ENCODE results near the gene CCDC92B. TPM values are rescaled to one million over a fixed set of nuclear protein-coding genes. Genes with fewer than 3 reads are reported as not detected.

CCDC92B gene
- total RNA-seq, 4 donors from 2014 or later, result 0.30 TPM; not detected in 3

DNA sequence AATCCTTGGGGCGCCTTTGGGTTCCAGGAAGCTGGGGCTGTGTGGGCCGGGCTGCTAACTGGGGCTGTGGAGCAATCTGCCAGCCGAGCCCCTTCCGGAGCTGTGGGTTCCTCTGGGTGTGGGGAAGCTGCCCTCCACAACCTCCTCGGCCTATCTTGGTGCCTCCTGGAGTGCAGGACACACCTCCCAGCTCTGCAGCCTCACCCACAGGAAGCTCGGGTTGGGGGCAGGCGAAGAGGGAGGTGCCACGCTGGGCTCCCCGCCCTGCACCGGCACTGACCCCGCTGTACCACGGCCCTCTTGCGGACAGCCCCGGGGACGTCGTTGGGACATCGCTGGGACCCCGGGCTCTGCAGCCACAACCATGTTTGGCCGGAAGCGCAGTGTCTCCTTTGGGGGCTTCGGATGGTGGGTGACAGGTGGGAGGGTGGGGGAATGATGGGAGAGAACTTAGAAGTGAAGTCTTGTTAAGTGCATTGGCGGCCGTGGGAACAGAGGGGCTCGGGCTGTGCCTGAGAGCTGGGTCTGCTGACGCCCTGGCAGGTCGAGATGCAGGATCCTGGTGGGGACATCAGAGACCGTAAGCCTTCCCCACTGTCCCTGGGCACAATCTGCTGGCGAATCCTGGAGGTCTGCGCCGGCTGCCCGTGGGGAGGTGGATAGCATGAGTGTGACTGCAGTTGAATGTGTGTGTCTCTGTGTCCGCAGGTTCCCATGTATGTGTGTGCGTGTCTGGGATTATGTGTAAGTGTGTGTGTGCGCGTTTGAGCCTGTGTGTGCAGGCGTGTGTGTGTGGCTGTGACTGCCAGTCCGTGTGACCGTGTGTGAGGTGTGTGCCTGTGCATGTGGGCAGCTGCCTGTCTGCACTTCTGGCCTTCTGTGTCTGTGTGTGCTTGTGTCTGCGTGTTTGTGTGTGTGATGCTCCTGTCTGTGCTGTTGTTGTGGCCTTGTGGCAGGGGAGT, 47.0 kb upstream of the CCDC92B start, which contains the start of gene RAP1GAP2:
Gene RAP1GAP2, plus strand, starts transcription at position 275 of the 962 bp plus-strand sequence. Its CDS starts 90 bp downstream, at position 365.
- Histone ChIP-seq H3K27ac (no peak within 1 kb of the TSS), H3K36me3 (no peaks in the 10 kb centered on the region), H3K9me3 (no peaks in the 10 kb centered on the region), H3K4me1 (peaks cover 0 to 11% (median 0%) of the 10 kb centered on the region in 4 donors), H3K27me3 (peaks cover 0 to 26% of the 10 kb centered on the region in 2 donors), H3K4me3 (peak within 1 kb of the TSS in 2 of 4 donors; percentile 29 to 38)
- 69 to 74% methylated on average over 29 to 36 of the region's 39 CpGs for WGBS, 2 donors
- peak; percentile 18 to 34 for DNase-seq (ENCODE audit: low spot score in 2 of 2)
- TF ChIP-seq POLR2A (IDR thresholded peaks at IDR 0.05) (no peak), EP300 (IDR thresholded peaks at IDR 0.05) (no peak)
- TF ChIP-seq, protein P1, sequence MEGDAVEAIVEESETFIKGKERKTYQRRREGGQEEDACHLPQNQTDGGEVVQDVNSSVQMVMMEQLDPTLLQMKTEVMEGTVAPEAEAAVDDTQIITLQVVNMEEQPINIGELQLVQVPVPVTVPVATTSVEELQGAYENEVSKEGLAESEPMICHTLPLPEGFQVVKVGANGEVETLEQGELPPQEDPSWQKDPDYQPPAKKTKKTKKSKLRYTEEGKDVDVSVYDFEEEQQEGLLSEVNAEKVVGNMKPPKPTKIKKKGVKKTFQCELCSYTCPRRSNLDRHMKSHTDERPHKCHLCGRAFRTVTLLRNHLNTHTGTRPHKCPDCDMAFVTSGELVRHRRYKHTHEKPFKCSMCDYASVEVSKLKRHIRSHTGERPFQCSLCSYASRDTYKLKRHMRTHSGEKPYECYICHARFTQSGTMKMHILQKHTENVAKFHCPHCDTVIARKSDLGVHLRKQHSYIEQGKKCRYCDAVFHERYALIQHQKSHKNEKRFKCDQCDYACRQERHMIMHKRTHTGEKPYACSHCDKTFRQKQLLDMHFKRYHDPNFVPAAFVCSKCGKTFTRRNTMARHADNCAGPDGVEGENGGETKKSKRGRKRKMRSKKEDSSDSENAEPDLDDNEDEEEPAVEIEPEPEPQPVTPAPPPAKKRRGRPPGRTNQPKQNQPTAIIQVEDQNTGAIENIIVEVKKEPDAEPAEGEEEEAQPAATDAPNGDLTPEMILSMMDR (IDR thresholded peaks at IDR 0.05), result no peak

DNA sequence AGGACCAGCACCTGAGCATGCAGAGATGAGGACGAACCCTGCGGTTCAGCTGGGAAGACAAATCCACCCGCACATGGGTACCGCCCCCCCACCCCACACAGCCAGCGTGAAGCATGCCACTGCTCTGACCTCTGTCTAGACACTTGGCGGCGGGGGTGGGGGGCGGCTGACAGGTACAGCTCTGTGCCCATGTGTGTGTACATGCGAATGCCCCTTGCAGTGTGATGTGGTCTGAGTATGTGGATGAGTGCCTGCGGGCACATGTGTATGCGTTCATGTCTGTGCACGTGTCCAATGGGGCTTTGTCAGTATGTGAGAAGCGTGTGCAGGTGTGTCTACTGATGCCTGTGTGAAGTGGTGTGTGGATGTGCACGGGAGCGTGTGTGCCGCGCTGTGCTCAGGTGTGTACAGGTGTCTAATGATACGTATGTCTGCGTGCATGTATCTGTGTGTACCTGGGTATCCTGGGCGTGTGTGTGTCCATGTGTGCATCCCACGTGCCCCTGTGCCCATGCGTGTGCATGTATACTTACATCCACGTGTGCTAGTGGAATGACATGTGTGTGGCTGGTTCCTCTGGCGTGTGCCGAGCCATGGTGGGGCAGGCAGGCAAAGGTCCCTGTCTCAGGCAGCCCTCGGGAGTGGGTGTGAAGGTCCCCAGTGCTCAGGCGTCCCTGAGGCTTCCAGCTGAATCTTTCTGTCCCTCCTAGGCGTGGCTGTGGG, 46.1 kb upstream of the CCDC92B start:
- DNase-seq (ENCODE audit: low spot score in 2 of 2), result no peak
- no peak overlapping the region for H3K27ac ChIP-seq
- H3K4me1 ChIP-seq, result peaks cover 0 to 11% (median 0%) of the 10 kb centered on the region in 4 donors
- no peaks in the 10 kb centered on the region for H3K9me3 ChIP-seq
- TF ChIP-seq POLR2A (IDR thresholded peaks at IDR 0.05) (no peak), EP300 (IDR thresholded peaks at IDR 0.05) (no peak)
- TF ChIP-seq, protein P1 (IDR thresholded peaks at IDR 0.05), result no peak
- H3K4me3 ChIP-seq, result peak overlapping the region in 2 of 4 donors; percentile 29 to 38
- H3K27me3 ChIP-seq, result peaks cover 0 to 29% of the 10 kb centered on the region in 2 donors
- WGBS, 2 donors, result 81 to 89% methylated on average over 16 to 28 of the region's 28 CpGs
- H3K36me3 ChIP-seq, result no peaks in the 10 kb centered on the region

GRCh38 chr17:2794111-2794803, 44.8 kb upstream of the CCDC92B start:
- 66 to 79% methylated on average over 5 to 6 of the region's 6 CpGs for WGBS, 2 donors
- DNase-seq (ENCODE audit: low spot score in 2 of 2), result no peak
- no peaks in the 10 kb centered on the region for H3K36me3 ChIP-seq
- TF ChIP-seq, protein P1 (IDR thresholded peaks at IDR 0.05), result no peak
- no peak for TF ChIP-seq POLR2A (IDR thresholded peaks at IDR 0.05)
- no peak for TF ChIP-seq EP300 (IDR thresholded peaks at IDR 0.05)
- no peak overlapping the region for H3K4me3 ChIP-seq
- H3K9me3 ChIP-seq, result no peaks in the 10 kb centered on the region
- H3K27ac ChIP-seq, result no peak overlapping the region
- H3K4me1 ChIP-seq, result peaks cover 0 to 11% (median 0%) of the 10 kb centered on the region in 4 donors
- H3K27me3 ChIP-seq, result peaks cover 0 to 26% of the 10 kb centered on the region in 2 donors

DNA sequence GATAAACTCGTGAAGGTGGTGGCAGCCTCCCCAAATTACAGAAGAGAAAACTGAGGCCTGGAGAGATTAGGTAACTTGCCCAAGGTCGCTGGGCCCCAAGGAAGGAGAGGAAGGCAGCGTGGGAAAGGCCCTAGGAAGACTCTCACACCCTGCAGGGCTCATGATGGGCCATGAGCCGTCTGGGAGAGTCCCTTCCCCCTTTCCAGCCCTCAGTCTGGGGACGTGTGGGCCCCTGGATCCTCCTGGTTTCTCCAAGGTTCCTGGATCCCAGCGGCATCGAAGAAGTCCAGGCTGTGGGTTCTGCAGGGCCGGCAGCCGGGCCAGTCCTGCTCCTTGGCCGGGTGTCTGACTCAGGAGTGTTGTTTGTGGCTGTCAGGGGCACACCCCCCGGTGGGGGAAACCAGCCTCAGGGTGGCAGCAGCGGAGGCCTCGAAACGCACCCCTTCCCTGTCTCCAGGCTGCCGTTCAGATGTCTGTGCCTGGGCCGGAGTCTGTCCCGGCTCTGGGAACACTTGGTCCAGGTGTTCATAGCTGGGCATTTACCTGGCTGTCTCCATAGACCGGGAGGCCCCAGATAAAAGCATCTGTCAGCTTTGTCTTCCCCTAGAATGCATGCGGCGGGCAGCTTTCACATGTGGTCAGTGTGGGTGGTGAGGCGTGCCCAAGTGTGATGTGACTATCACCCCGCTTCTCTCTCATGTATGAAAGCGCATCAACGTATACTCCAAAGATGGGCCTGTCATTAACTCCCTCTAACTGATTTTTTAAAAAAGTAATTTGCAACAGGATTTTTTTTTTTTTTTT, 43.1 kb upstream of the CCDC92B start:
- WGBS, 2 donors, result 61 to 65% methylated on average over 20 to 24 of the region's 24 CpGs
- H3K36me3 ChIP-seq, result no peaks in the 10 kb centered on the region
- no peaks in the 10 kb centered on the region for H3K9me3 ChIP-seq
- no peak for DNase-seq (ENCODE audit: low spot score in 2 of 2)
- TF ChIP-seq, protein P1 (IDR thresholded peaks at IDR 0.05), result no peak
- no peak for TF ChIP-seq POLR2A (IDR thresholded peaks at IDR 0.05)
- TF ChIP-seq EP300 (IDR thresholded peaks at IDR 0.05), result no peak
- peaks cover 0 to 11% (median 0%) of the 10 kb centered on the region in 4 donors for H3K4me1 ChIP-seq
- peaks cover 0 to 26% of the 10 kb centered on the region in 2 donors for H3K27me3 ChIP-seq
- H3K27ac ChIP-seq, result no peak overlapping the region
- no peak overlapping the region for H3K4me3 ChIP-seq

All from tibial nerve (tissue), 4 donors.